Cerebellar cortex (tissue), 1 donor: ENCODE measurements around the gene GAPDH.
A peak's percentile ranks its signal among the peaks of the same experiment; 100 is the strongest.
"Not testable (repeated sequence)": the region's sequence is repeated elsewhere in the genome, so short reads cannot be mapped to it uniquely, and the experiment has no call there.

Experiments used
- DNase-seq: peaks from one replicate; pipeline ENCODE4 v3.0.0-alpha.2; 2015; ENCODE audit warnings: low spot score

Gene GAPDH

DNA sequence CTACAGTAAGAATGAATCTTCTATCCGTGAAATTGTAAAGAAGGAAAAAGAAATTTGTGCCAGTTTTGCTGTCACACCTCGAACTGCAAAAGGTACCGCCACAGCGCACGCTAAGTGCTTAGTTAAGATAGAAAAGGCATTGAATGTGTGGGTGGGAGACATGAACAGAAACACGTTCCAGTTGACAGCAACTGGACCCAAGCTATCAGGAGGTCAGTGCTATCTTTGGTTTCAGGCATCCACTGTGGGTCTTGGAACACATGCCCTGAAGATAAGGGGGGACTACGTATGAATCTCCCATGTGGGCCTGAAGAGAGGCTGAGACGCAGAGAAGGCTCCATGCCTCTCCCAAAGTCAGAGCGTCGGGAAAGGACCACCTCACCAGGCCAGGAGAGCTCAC, 11.7 kb downstream of the GAPDH start:
- DNase-seq = no peak

DNA sequence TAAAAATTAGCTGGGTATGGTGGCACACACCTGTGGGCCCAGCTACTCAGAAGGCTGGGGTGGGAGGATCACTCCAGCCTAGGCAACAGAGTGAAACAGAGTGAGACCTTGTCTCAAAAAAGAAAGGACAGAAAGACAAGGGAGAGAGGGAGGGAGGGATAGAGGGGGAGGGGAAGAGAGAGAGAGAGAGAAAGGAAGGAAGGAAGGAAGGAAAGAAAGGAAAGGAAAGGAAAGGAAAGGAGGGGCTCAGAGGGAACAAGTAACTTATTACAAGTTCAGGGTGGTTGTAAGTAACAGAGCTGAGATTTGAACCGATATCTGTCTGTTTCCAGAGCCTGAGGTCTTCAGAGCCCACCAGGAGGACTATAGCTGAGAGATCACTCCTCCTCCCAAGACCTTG, 13.2 kb downstream of the GAPDH start:
- DNase-seq = no peak

DNA sequence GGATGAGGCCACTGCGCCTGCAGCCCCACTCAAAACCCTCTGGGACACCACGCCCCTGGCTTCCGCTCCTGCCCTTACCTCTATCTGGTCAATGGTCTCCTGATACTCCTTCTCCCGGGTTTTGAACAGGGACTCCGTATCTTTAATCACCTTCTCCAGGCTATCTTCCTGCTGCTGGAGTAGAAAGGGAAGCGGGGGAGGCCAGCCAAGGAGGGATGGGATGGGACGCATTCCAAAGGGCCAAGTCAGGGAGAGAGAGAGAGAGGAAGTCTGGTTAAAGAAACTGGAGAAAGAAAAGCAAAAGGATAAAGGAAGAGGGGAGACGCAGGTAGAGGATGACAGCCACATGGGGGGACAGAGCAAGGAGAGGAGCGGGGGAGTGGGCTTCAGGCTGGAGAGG, 13.7 kb downstream of the GAPDH start:
- DNase-seq = no peak

DNA sequence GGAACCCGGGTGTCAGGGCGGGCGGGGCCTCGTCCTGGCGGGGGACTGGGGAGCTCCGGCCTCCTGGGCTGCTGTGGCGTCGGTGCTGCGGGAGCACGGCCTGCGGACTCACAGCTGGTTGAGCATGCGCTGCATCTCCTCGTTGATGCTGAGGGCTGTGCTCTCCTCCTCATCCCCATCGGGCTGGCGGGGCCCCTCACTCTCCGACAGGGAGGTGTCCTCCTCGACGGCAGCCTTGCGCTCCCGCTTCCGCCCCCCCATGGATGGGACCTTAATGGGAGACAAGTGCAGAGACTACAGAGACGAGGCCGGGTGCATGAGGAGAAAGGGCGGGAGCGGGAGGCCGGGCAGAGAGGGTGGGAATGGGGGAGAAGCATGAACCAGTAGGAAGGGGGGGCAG, 14.2 kb downstream of the GAPDH start:
- no peak for DNase-seq

DNA sequence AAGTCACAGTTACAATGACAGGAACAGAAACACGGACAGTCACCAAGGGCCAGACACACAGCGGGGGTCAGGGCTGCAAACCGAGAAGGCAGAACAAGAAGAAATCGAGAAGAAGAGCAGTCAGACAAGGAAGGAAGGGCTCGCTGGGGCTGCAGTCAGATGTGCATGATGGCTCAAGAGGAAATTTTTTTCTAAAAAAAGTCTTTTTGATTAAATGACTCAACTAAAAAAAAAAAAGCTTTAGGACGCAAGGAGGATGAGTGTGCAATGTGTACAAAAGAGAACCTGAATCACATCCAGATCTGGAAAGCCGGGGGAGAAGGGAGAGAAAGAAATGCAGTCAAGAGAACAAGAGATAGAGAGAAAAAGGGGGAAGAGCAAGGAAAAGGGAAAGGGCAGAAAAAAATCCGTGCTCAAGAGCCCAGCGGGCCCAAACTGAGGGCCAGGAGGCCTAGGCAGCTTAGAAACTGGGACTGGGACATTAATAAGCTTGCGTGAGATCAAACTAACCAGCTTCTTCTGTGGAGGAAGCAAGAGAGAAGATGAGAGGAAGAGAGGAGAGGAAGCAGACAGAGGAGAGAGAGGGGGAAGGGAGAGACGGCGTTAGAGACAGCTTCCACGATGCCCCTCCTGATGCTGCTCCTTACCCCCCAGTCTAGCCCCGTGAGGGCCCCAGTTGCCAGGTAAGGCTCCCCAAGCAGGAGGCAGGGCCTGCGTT, 14.8 kb downstream of the GAPDH start:
- DNase-seq = no peak

DNA sequence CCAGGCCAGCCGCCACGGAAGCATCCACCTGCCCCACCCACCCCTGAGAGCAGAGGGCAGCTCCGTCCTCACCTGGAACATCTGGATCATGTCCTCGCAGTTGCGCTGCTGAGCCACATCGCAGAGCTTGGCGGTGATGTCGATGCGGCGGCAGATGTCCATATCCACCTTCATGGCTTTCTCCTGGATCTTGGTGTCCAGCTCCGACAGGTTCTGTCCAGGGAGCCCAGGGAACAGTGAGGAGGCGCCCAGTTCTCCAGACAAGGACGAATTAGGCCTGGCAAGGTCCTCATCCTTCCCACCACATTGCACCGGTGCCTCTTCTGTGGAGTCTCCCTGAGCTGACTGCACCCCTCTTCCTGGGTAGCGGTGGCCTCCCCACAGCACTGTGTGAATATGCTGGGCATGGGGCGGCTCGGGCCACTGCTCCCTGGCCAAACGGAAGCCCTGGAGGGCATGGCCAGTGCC, 15.4 kb downstream of the GAPDH start:
- no peak for DNase-seq

DNA sequence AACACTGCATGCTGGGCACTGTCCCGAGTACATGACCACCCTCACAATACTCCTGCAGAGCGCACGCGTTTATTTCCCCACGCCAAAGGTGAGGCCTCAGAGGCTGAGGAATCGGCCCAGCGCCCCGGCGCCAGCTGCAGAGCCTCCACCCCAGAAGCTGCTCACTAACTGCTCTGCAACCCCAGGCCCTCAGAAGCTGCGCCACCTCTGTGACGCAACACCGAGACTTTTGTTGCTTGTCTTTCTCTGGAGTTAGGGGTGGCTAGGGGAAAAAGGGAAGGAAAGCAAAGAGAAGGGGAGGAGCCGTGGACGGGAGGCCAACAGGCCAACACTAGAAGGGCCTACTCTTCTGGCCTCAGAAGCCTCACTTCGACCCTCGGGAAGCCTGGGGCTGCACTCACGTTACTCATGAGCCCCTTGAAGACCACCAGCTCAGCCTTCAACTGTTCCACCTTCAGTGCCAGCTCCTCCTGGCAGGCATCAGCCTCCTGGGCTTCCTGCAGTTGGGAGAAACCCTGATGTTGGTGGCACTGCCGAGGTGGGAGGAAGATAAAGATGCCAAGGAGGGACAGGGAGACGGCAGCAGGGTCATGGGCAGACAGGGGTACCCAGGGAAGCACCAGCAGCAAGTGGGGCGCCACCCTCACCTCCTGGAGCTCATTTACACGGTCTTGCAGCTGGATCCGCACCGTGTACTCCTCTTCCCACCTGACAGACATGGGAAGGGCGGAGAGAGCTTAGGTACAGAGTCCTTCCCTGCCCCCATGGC, 16.2 kb downstream of the GAPDH start:
- no peak for DNase-seq

DNA sequence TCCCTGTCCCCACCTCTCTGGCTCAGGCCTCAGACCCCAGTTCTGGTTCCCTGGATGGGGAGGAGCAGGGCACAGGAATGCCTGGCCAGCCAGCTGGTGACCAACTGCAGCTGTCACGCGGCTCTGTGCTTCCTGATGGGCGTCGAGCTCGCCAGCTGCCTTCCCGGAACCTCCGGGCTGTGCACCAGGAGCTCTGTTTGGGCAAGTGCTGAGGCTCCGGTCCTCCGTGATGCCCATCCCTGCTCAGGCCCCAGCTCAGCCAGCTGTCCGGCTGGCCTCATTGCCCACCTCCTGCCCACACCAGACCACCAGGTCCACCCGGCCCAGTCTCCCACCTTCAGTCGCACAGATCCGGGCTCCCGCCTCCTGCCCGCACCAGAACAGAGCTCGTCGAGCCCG, 16.7 kb downstream of the GAPDH start:
- no peak for DNase-seq

DNA sequence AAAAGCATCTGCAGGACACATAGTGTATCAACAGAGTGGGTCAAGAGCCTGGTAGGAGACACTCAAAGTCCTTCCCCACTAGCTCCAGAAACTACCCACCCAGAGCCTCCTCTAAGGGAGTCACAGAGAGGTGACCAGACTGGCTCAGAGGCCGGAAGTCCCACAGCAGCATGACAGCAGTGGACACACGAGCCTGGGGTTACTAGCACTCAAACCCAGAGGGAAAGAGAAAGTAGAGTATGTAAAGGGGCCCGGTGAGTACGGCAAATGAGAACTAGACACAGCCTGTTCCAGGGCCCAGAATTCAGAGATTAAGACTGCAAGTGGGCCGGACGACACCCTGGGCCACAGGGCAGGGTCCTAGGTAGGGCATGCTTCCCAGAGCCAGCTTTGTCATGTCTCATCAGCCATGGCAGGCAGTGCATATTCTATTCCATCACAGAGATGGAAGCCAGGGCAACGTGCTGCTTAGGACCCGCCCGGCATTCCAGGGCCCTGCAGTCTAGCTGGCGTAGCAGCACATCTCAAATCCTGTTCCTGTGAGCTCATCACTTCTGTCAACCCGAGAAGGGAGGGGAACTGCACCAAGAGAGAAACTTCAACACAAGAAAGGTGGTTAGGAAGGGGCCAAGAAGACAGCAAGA, 17.3 kb downstream of the GAPDH start:
- peak; percentile 57 for DNase-seq

DNA sequence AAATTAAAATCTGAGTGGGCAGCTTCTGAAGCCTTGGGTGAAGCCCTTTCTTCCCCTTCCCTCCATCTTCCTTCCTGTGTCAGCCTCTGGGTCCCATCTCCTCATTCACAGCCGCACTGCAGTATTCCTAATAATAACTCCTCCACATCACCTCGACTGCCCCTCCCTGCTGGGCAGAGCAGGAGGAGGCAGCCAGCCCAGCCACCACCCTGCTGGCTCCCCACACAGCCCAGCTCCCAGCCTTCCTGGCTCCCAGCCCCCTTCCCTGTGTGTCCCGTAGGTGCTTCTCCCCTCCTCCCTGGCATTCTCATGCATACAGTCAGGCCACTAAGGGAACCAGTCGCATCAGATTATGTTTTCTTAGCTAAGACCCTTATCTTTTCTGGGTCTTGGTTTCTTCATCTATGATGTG, 17.8 kb downstream of the GAPDH start:
- peak; percentile 49 for DNase-seq

DNA sequence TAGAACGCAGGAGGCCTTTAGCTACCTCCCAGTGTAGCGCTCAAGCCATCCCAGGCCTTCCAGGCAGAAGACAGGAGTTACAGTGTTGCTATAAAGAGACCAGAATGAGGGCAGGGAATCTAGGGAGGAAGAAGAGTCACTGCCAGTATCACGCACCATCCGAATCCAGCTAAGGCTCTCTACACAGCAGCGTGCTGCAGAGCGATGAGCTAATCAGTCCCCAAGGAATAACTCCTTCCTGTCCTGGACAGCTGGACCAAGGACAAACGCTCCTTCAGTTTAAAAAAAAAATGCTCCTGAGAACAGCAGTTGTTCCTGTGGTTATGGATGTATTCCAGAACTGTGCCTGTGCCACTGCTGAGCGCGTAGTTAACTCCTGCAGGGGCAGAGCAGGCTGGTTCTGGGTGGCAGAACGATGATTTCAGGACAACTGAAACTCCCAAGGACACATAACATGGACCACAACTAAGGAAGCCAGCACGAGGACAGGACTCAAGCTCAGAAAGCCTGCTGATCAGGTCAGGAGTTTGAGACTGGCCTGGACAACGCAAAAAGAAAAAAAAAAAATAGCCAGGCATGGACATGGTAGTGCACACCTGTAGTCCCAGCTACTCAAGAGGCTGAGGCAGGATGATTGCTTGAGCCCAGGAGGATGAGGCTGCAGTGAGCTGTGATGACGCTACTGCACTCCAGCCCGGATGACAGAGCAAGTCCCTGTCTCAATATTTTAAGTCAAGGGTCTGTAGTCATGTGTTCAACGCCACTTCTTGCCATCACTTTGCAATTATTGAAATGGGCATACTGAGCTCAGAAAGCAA, 18.9 kb downstream of the GAPDH start:
- peak; percentile 61 for DNase-seq

DNA sequence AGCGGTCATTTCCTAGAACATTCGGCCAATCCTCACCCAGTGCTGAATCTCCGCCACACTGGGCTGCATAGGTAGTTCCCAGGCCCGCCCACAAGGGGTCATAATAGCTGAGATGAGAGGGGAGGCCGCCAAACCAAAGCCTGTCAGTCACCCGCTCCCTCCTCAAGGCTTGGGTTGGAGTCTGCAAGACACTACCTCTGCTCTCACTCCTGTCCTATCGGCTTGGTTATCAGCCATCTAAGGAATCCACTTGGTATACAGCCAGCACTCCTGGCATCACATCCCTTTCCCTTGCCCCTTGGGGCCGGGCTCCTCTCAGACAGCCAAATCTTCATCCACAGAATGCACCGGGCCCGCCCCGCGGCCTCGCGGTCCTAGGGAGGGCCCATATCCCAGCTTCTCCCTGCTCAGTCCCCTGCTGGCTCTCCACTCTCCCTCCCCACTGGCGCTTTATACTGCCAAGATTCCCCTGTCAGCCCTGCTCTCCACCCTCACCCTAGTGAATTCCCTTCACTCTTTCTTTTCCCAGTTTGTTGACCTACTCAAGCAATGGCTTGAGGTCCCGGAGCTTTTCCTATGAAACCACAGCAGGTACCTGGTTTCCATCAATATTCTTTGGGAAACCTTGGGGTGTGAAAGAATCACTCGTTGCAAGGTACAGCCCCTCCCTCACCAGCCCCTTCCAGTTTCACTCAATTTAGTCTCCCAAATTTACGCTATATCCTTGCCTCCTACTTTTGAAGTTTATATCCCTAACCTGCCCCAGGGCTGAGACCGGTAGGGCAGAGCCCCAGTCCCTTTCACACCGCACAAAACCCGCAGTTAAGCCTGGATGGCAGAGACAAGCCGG, 20.1 kb downstream of the GAPDH start:
- peak; percentile 94 for DNase-seq

DNA sequence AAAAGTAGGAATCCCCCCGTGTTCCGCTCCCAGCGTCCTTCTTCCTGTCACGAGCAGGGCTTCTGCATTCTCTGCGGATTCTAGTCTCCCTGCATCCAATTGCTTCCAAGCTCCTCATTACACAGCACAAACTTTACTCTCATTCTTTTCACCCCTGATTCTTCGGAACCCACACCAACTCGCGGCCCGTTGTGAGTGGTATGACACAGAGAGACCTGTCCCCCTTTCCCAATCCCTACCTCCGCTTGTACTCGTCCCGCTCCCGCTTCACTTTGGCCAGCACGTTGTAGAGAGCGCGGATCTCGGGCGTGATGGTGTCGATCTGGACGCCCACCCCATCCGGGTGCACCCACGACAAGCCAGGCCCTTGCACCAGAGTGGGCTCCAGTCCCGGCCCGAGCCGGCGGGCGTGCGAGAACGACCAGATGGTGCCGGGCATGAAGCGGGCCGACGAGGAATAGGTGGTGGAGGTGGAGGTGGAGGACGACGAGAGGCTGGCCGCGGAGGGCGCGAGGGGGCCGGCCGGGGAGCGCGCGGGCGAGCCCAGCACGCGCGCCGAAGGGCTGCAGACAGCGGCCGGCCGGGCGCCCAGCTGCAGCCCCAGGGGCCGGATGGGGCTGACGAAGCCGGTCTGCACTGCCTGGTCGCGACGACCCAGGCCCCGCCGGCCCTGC, 20.8 kb downstream of the GAPDH start:
- no peak for DNase-seq

DNA sequence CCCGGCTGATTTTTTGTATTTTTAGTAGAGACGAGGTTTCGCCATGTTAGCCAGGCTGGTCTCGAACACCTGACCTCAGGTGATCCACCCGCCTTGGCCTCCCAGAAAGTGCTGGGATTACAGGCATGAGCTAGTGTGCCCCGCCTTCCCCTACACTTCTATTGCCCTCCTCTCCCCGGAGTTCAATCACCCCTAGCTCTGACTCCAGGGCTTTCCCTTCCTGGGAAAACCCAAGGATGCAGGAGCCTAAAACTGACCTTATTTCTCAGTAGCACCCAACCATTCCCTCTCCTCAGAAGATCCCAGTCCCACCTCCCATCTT, 22.1 kb downstream of the GAPDH start:
- not testable (repeated sequence) for DNase-seq

DNA sequence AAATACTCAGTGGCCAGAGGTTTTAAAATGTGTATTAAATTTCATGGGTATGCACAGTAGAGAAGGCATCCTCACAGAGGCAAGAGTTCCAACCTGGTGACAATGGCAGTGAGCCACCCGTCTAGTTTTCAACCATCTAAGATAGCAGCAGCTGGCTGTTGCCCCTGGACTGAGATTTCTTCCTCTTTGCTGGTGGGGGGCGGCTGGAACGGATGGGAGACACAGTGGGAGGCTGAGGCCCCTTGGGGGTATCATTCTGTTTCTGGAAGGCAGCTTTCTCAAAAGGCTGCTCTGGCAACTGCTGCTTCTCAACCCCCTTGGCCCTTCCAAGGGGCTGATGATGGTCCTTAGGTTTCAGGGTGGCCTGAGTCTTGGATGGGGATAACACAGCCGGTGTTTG, 22.5 kb downstream of the GAPDH start:
- no peak for DNase-seq

DNA sequence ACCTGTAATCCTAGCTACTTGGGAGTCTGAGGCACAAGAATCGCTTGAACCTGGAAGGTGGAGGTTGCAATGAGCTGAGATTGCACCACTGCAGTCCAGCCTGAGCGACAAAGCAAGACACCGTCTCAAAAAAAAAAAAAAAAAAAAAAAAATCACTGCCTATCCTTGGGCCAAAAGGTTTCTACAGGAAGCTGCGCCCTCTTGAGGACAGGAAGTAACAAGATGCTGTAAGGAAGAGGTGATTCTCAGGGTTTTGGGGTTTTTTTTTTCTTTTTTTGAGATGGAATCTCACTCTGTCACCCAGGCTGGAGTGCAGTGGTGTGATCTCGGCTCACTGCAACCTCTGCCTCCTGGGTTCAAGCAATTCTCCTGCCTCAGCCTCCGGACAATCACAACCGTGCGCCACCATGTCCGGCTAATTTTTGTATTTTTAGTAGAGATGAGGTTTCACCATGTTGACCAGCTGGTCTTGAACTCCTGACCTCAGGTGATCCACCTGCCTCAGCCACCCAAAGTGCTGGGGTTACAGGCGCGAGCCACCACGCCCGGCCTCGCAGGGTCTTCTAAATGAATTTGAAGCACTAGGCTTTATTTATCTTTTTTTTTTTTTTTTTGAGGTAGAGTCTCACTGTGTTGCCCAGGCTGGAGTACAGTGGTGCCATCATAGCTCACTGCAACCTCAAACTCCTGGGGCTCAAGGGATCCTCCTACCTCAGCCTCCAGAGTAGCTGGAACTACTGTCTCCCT, 23.9 kb downstream of the GAPDH start:
- peak; percentile 76 for DNase-seq

DNA sequence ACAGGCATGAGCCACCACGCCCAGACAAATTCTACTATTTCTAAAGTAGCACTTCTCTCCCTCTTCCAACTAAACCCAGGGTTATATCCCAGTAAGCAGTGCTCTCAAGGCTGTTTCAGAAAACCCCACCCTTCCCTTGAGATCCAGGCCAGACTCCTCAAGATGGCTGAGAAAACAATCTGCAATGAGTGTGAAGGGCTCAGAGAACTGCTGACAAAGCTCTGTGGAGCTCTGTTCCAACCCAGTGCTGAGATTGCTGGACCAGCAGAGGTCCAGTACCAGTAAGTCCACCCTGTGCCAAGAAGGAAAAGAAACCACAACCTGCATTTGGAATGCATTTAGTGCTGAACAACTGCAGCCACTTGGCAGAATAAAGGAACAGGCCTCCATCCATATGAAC, 25.2 kb downstream of the GAPDH start:
- no peak for DNase-seq

DNA sequence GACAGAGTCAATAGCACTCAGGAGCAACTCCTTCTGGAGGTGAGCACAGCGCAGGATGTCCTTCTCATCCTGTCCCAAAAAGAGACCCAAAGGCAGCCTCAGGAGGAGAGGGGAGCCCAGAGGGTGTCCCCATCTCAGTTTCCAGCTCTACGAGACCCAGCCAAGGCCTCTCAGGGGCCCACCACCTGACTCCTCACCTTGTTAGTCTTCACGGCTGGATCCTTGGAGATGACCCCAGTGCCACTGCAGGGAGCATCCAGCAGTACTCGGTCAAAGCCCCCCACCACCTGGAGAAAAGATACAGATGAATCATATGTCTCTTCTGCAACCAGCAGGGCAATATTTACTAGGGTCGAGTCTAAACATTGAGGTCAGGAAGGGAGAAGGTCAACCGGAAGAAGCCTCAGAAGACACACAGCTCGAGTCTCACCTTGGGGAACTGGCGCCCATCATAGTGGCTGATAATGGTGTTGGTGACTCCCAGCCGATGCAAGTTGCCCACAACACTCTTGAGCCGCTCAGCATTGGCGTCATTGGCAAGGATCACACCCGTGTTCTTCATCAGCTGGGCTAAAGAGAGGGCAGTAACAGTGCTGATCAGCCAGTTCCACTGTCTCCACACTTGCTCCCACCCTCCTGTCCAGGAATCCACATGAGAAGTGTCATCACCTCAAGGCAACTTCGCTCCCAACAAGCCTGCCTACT, 26.3 kb downstream of the GAPDH start:
- no peak for DNase-seq

DNA sequence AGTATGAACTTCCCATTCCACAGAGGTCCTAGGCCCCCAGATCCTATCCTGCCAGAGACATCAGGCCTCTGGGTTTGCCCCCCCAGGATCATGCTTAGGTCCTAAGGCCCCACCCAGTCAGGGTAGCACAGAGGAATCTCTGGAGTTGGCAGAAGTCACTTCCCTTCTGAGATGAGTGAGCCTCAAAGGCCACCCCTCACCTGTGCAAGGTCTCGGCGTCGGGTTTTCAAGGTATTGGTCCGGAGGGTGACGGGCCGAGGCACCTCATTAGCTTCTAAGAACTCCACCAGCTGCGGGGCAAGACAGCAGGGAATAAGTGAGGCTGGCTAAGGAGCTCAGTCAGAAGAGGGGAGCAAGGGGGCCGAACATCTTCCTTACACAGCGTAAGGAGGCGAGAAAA, 28.6 kb downstream of the GAPDH start:
- no peak for DNase-seq
